NCI-H345 treated with DMSO at 0.1 percent for 48 hours (cell line): ENCODE data around the gene SMIM36.
"Not testable (repeated sequence)": the region's sequence is repeated elsewhere in the genome, so short reads cannot be mapped to it uniquely, and the experiment has no call there.

Source experiments
- DNase-seq: peaks from one replicate; lab custom pipeline; 2025; ENCODE audit not compliant: unreplicated experiment; lab: John Stamatoyannopoulos, UW

Gene SMIM36

DNA sequence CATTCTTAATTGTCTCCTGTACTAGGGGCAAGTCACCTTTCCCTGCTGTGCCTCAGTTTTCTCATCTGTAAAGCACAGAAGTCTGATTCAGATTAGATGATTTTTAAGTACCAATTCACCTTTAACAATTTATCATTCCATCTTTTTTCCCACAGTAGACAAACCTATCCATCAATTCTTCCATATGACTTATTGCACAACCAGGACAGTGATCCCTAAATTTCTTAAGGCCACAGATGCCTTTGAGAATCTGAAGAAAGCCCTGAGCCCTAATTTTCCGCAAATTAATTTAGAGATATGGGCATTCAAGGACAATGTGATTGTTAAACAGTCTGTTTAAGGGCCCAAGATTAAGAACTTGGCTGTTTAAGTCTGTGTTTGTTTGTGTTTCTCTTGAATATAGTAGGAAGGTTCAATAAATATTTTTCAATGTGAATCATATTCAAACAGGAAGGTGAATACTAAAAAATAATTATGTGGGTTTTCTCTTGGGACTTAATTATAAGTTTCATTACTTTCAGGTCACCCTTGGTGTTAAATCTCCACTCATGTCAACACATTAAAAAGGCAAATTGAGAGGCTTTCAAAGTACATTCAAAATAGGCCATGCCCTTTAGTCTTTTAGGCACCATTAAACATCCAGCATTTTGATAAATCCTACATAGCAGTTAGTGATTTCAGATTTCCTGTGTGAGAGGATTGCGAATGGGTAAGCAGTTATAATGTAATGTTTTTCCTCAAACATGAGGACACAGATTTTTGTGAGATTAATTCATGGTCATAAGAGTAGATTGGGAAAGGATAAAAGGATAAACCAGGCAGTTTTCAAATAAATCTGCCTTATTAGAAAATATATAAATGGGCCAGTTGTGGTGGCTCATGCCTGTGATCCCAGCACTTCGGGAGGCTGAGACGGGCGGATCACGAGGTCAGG lies 54.7 kb downstream of the SMIM36 start:
- no peak for DNase-seq

DNA sequence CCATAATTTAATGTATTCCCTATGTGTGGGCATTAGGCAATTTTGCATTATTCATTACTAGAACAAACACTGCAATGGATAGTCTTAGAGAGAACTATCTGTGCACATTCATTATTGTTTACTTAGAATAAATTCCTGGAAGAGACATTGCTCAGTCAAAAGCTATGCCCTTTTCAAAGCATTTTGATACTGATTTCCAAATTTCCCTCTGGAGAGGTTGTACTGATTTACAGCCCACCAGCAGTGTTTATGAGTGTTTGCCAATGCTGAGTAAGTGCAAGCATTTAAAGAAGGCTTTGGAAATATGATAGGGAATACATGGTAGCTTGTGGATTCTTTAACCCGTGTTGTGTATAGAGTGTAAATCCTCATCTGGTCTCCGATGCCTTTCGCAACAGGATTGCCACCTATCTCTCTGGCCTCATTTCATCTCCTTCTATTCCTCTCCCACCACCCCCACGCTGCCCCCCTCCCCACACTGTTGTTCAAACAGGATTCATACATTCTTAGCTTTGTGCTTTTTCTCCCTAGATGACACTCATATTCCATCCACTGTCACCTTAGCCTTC lies 56.3 kb downstream of the SMIM36 start:
- DNase-seq, result no peak

- no peak for DNase-seq
Observed at GRCh38 chr17:55453839-55454557, 57.3 kb downstream of the SMIM36 start.

GRCh38 chr17:55452139-55452790 lies 59.0 kb downstream of the SMIM36 start:
- DNase-seq, result no peak

DNA sequence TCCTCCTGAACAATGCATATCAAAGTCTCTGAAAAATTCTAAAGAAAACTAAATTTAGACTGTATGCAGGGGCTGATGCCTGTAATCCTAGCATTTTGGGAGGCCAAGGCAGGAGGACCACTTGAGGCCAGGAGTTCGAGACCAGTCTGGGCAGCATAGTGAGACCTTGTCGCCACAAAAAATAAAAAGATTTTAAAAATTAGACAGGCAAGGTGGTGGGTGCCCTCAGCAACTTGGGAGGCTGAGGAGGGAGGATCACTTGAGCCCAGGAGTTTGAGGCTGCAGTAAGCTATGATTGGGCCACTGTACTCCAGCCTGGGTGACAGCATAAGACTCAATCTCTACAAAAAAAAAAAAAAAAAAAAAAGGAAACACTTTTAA lies 59.5 kb downstream of the SMIM36 start:
- no peak for DNase-seq

GRCh38 chr17:55451203-55451641 lies 60.0 kb downstream of the SMIM36 start:
- no peak for DNase-seq

DNA sequence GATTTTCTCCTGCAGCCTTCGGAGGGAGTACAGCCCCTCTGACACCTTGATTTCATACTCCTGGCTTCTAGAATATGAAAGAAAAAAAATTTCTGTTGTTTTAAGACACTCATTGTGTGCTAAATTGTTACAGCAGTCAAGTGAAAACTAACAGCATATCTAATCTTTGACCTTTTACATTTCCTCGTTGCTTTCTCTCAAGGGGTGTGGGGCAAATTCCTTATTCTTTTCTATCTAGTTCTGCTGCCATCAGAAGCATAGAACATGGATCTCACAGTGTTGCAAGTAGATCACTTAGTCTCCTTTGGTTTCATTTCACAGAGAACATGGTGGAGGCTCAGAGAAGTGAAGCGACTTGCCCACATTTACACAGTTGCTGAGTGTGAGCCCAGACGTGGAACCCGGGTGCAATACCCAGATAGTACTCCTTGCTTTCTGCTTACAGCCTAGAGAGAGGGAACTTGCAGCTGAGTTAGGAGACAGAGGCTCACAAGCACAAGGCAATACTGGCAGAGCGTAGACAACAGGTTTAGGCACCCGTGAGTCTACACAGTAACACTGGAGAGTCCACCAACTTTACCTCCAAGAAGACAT lies 60.9 kb downstream of the SMIM36 start:
- DNase-seq, result no peak

- no peak for DNase-seq
Observed at GRCh38 chr17:55448681-55449080, 62.6 kb downstream of the SMIM36 start.

DNA sequence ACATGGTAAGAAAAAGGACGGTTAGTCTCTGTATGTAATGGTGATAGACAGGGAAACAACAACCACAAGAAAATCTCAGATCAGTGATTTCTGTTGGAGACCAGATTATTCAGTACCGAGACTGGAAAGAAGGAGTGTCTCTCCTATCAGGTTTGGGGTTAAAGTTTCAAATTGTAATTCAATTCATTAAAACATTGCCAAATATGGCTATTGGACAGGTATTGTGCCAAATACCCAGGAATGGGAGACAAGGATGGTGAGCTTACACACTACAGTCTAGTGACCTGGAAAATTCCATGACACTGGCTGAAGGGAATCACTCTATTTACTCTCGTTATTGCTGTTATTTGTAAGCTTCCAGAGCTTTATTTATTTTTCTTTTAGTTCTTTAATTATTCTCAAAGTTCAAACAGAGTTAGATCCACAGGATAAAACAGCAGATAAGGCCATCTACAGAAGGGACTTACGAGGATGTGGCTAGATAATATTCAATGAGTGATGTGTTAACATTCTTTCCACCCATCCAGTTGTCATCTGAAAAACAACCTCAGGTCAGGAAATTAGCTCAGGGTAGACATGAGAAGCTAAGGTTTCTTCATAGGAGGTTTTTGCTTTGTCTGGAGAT lies 64.6 kb downstream of the SMIM36 start:
- DNase-seq, result no peak

DNA sequence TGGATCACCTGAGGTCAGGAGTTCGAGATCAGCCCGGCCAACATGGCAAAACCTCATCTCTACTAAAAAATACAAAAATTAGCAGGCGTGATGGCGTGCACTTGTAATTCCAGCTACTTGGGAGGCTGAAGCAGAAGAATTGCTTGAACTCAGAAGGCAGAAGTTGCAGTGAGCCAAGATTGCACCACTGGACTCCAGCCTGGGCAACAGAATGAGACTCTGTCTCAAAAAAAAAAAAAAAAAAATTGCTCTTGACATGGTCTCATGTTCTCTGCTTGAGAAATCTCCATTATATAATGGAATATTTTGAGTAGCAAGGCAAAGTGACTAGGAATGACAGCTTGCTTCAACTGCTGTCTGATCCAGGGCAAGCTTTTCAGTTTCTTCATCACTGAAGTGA lies 65.2 kb downstream of the SMIM36 start:
- not testable (repeated sequence) for DNase-seq

DNA sequence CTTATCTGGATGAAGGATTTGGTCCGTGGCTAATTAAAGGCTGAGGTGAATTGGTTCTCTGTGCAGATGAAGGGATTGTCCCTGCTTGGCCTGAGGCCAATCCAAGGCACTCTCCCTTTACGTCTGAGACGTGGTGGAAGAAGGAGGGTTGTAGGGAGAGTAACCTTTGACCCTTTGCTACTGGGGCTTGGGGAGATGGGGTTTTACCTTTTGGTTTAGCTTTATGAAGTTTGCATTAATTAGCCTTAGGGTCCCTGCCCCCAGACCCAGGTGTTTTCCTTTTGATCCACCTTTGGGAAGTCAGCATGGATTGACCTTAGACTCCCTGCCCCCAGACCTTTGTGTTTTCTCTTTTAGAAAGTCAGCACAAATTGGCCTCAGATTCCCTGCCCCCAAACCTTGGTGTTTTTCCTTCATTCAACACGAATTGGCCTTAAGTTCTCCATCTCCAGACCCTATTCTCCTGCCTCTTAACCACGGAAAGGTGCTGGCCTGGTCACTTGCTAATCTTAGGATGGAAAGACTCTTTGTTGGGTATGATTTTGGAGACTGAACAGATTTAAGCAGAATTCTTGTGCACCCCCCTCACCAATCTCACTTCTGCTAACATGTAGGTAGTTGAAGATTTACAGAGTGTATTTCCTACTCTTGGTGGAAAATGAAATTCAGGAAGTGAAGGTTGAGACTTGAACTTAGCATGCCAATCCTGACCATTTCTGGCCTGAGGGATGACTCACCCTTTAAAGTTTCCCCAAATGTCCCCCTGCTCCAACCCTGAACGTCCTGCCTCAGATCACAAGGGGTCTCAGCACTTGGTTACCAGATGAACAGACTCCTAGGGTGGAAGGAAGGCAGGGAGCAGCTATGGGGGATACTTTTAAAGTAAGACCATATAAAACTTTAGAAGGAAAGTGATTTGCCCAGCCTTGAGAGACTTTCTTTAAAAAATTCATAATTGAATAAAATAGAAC lies 66.5 kb downstream of the SMIM36 start:
- DNase-seq, result no peak

DNA sequence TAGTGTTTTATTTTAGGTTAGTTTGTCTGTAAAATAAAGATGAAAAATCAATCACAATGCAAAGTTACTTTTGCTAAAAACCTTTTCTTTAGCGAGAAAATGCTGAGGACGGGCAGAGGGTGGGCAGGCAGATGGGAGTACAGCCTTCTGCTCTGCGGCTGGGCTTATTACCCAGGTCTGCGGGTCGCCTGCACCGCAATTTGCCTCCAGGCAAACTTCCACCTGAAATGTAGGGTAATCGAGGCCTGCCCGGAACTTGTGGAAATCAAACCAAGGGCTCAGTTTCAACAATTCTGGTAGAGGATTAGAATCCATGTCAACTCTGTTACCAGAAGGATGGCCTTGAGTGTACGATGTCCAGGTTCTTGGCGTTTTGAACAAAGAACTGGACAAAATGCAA lies 67.3 kb downstream of the SMIM36 start:
- no peak for DNase-seq

DNA sequence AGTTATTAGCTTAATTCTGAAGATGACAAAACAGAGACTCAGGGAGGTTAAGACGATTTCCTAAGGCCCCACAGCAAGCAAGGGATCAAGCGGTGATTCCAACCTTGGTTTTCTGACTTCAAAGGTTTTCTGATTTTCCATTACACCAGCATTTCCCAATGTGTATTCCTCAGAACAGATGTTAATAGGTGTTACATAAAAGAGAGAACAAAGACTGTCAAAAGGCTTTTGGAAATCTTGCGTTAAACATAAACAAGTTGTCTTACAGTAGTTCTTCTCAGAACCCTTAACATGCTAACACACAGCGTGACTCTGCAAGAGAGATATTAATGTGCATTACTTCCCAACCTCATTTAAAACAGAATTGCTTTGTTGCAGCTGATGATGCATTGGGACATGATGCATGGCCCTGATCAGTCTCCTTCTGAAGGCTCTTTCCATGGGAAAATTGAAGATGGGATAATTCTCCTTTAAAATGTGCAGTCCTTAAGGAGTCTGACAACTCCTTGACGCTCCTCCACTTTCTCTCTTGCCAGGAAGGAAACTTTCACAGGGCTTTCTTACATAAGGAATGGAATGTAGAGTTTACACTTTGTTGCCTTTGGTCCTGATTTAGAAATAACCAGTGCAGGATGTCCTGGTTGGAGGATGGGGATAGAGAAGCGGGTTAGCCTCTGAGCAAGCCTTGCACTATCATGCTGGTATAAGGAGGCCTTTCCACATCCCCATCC lies 68.1 kb downstream of the SMIM36 start:
- no peak for DNase-seq

DNA sequence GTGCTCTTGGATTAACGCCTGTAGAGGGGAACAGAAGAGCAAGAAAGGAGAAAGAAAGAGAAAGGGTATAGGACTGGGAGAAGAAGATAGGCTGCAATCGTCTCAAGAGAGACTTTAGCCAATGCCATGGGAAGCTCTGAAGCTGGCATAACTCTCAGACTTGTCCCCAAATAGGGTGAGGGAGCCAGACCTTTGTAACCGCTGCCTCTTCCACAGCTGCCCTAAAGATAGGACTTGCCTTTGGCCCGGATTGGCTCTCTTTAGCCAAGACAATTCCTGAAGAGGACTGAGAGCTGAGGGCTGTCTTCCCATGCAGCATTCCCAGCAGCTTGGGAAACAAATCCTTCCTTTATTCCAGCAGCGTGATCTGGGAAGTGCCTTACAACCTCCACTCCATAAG lies 68.8 kb downstream of the SMIM36 start:
- DNase-seq, result no peak

GRCh38 chr17:55441544-55441943 lies 69.7 kb downstream of the SMIM36 start:
- DNase-seq, result no peak

DNA sequence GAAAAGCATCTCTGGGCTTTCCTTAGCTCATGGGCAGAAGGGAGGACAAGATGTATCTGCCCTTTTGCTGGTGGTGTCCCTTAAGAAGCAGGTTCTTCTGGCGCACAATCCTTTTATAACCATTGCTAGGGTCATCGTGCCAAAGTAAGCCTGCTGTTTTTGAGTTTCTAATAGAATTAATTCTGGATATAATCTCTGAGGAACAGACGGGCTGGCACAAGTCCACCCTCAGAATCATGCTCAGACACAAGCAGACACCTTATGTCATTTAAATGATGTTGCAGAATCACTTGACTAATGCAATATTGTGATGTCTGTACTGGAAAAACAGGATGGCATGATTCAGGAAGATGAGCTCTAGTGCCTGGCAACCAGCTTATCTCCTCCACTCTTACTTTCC lies 70.9 kb downstream of the SMIM36 start:
- no peak for DNase-seq

DNA sequence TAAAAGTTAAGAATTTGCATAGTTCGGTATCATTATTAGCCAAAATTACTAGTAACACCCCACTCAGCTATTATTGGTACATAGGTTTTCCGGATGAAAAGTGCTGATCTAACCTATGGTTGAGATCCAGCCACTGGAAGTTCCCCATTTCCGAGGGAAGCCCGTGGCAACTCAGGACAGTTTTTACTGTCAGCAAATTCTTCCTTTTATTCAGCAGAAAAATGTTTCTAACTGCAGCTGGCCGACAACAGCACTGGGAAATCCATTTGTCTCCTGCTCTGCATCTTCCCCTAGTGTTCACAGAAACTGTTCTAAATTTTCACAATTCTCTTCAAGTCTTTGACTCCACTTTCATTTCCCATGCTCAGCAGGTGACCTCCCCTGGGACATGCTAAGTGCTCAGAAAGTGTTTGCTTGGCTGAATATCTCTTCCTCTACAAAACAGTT lies 74.1 kb downstream of the SMIM36 start:
- no peak for DNase-seq
